Osteoblast (primary cell): ENCODE results near the gene CYB5A. TPM values are rescaled to one million over a fixed set of nuclear protein-coding genes. Genes with fewer than 3 reads are reported as not detected.

ENCODE experiments used
- DNase-seq: peaks from one replicate; pipeline ENCODE4 v3.0.0; 2011; ENCODE audit warnings: low spot score, mixed read lengths; ENCODE audit not compliant: insufficient read length; ENCODE audit errors: missing footprints
- H2AFZ ChIP-seq: 2 replicates; pipeline ENCODE4 v1.6.0; 2011; ENCODE audit warnings: mild to moderate bottlenecking, low read length
- H3K27ac ChIP-seq: 2 replicates; pipeline ENCODE4 v1.5.1; 2011; ENCODE audit warnings: mild to moderate bottlenecking, low read depth, low read length, moderate library complexity
- H3K27me3 ChIP-seq: 2 replicates; pipeline ENCODE4 v1.6.0; 2012; ENCODE audit warnings: mild to moderate bottlenecking, control low read depth, inconsistent platforms, low read length, moderate library complexity; ENCODE audit not compliant: insufficient read depth
- H3K36me3 ChIP-seq: 2 replicates; pipeline ENCODE4 v1.5.1; 2011; ENCODE audit warnings: mild to moderate bottlenecking, low read length, control low read depth, moderate library complexity; ENCODE audit not compliant: insufficient read depth
- H3K4me1 ChIP-seq: 2 replicates; pipeline ENCODE4 v1.5.1; 2011; ENCODE audit warnings: mild to moderate bottlenecking, low read length, control low read depth, moderate library complexity; ENCODE audit not compliant: insufficient read depth
- H3K4me2 ChIP-seq: 2 replicates; pipeline ENCODE4 v1.6.0; 2011; ENCODE audit warnings: mild to moderate bottlenecking, low read length; ENCODE audit not compliant: insufficient read depth
- H3K4me3 ChIP-seq: fragments of 200-600 bp; sonication (generic); 3 replicates; pipeline ENCODE4 v1.5.1; 2012; ENCODE audit warnings: mild to moderate bottlenecking, low read length, inconsistent platforms; ENCODE audit not compliant: insufficient read depth
- H3K79me2 ChIP-seq: 2 replicates; pipeline ENCODE4 v1.6.0; 2012; ENCODE audit warnings: mild to moderate bottlenecking, low read length, control low read depth, inconsistent platforms; ENCODE audit not compliant: insufficient read depth
- H3K9me3 ChIP-seq: 2 replicates; pipeline ENCODE4 v1.5.1; 2011; ENCODE audit warnings: low read depth, low read length, control low read depth
- H4K20me1 ChIP-seq: 2 replicates; pipeline ENCODE4 v1.6.0; 2012; ENCODE audit warnings: mild to moderate bottlenecking, low read length, control low read depth; ENCODE audit not compliant: insufficient read depth
- total RNA-seq: library from RNA; depleted of rRNA; stranded (reverse); fragments of >200 nt; gene quantifications from 2 replicates; pipeline ENCODE4 v1.2.3, GENCODE V29; 2012
- TF ChIP-seq, protein P1 (sequence below): IDR thresholded peaks from 2 replicates; pipeline ENCODE4 v1.5.1; 2011; ENCODE audit warnings: mild to moderate bottlenecking, low read depth, low read length, moderate library complexity; ENCODE audit errors: extremely low read depth

Gene CYB5A
- total RNA-seq, 1 donor, result 55.4 TPM

DNA sequence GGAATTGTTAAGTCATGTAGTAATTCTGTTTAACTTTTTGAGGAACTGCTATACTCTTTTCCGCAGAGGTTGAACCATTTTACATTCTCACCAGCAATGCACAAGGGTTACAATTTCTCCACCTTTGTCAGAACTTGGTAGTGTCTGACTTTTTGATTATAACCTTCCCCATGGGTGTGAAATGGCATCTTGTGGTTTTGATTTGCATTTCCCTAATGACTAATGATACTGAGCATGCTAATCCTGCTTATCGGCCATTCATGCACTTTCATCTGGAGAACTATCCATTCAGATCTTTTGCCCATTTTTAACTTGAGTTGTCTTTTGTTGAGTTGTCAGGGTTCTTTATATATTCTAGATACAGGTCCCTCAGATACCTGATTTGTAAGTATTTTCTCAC, 47.2 kb downstream of the CYB5A start:
- no peaks in the 10 kb centered on the region for H4K20me1 ChIP-seq
- no peak overlapping the region for H2AFZ ChIP-seq
- no peak overlapping the region for H3K27ac ChIP-seq
- TF ChIP-seq, protein P1, sequence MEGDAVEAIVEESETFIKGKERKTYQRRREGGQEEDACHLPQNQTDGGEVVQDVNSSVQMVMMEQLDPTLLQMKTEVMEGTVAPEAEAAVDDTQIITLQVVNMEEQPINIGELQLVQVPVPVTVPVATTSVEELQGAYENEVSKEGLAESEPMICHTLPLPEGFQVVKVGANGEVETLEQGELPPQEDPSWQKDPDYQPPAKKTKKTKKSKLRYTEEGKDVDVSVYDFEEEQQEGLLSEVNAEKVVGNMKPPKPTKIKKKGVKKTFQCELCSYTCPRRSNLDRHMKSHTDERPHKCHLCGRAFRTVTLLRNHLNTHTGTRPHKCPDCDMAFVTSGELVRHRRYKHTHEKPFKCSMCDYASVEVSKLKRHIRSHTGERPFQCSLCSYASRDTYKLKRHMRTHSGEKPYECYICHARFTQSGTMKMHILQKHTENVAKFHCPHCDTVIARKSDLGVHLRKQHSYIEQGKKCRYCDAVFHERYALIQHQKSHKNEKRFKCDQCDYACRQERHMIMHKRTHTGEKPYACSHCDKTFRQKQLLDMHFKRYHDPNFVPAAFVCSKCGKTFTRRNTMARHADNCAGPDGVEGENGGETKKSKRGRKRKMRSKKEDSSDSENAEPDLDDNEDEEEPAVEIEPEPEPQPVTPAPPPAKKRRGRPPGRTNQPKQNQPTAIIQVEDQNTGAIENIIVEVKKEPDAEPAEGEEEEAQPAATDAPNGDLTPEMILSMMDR, result no peak
- DNase-seq, result no peak
- peaks cover 5% of the 10 kb centered on the region for H3K27me3 ChIP-seq
- no peak overlapping the region for H3K4me3 ChIP-seq
- no peaks in the 10 kb centered on the region for H3K36me3 ChIP-seq
- H3K4me2 ChIP-seq, result no peak overlapping the region
- H3K9me3 ChIP-seq, result no peaks in the 10 kb centered on the region
- H3K79me2 ChIP-seq, result no peaks in the 10 kb centered on the region
- peaks cover 8% of the 10 kb centered on the region for H3K4me1 ChIP-seq

DNA sequence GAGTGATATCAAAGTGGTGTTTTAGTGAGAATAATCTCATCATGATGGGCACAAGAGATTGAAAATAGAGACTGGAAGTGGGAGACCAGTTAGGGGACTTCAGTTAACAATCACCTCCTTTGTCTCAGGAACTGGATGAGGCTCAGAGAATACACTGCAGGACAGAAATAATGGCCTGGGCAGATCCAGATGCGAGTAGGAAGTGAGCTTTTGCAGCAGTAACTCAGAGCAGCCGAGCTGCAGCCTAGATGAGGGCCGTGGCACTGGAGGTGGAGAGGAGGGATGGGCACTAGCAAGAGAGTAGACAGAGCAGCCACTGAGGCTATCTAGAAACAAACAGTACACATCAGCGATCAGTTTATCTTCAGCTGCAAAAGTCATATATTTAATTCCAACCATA, 48.6 kb downstream of the CYB5A start:
- H4K20me1 ChIP-seq, result no peaks in the 10 kb centered on the region
- no peak overlapping the region for H2AFZ ChIP-seq
- TF ChIP-seq, protein P1, result no peak
- DNase-seq, result no peak
- no peaks in the 10 kb centered on the region for H3K4me1 ChIP-seq
- no peak overlapping the region for H3K4me3 ChIP-seq
- H3K27me3 ChIP-seq, result peaks cover 10% of the 10 kb centered on the region
- no peaks in the 10 kb centered on the region for H3K36me3 ChIP-seq
- H3K9me3 ChIP-seq, result no peaks in the 10 kb centered on the region
- H3K79me2 ChIP-seq, result no peaks in the 10 kb centered on the region
- H3K4me2 ChIP-seq, result no peak overlapping the region
- no peak overlapping the region for H3K27ac ChIP-seq

DNA sequence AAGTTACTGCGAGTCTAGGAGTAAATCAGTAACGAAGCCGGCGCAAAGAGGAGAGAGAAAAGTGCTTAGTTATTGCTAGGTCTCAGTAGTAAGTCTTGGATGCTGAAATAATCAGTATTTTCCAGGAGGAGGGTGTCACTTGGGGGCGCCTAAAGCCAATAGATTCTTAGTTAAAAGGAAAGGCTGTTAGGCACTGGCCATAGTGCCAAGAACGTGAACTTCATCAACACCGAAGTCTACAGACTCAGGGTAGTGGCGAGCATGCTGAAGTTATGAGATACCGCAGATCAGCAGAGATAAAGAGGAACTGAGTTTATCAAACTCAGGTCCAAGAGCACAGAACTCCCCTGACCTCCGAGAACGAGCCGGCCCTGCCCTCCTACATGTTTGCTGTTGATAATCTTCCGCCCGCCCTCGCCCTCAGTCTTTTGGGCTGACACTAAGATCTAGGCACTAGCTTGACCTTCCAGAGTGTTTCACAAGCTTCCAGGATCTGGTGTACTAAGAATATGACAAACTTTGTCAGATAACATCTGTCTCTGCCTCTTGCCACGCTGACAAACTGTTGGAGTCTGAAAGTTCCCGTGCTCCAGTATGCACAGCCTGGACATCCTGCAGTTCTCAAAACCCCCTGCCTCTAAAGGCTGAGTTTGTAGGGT, 49.2 kb downstream of the CYB5A start:
- no peaks in the 10 kb centered on the region for H3K36me3 ChIP-seq
- peaks cover 12% of the 10 kb centered on the region for H3K27me3 ChIP-seq
- H2AFZ ChIP-seq, result no peak overlapping the region
- H3K4me1 ChIP-seq, result no peaks in the 10 kb centered on the region
- H3K27ac ChIP-seq, result no peak overlapping the region
- H3K9me3 ChIP-seq, result no peaks in the 10 kb centered on the region
- H3K4me2 ChIP-seq, result no peak overlapping the region
- H3K4me3 ChIP-seq, result no peak overlapping the region
- H4K20me1 ChIP-seq, result no peaks in the 10 kb centered on the region
- H3K79me2 ChIP-seq, result no peaks in the 10 kb centered on the region
- TF ChIP-seq, protein P1, result peak; percentile 6
- no peak for DNase-seq

DNA sequence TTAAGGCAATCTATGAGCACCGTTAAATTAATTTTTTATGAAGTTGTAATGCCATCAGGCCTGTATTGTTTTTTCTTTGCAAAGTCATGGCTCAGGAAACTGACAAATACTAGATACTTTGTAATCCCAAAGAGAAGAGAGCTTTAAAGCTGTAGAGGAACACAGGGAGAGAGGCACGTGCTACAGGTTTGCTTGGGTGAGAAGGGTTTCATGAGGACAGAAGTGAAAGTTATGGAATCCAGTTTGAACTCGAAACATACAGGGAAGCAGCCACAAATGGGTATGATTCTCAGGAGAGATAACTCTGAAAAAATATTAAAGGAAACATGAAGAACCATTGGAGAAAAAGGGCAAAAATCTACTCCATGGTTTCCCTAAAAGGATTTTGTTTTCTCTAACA, 49.8 kb downstream of the CYB5A start:
- H3K4me1 ChIP-seq, result no peaks in the 10 kb centered on the region
- no peaks in the 10 kb centered on the region for H4K20me1 ChIP-seq
- H3K9me3 ChIP-seq, result no peaks in the 10 kb centered on the region
- TF ChIP-seq, protein P1, result no peak
- no peak overlapping the region for H3K4me2 ChIP-seq
- H3K4me3 ChIP-seq, result no peak overlapping the region
- no peak for DNase-seq
- peaks cover 14% of the 10 kb centered on the region for H3K27me3 ChIP-seq
- H2AFZ ChIP-seq, result no peak overlapping the region
- H3K79me2 ChIP-seq, result no peaks in the 10 kb centered on the region
- H3K36me3 ChIP-seq, result no peaks in the 10 kb centered on the region
- no peak overlapping the region for H3K27ac ChIP-seq
